ENCODE data around the gene ATRIP.

- TF ChIP-seq CTCF (tag by site-specific recombination; IDR thresholded peaks at IDR 0.05) (no peak), ZNF324 (tag by site-specific recombination; IDR thresholded peaks at IDR 0.05) (no peak)
These were observed 31.5 kb downstream of the ATRIP start for GRCh38 chr3:48477959-48478520.
